SK-N-SH treated with all-trans-retinoic acid at 6 μM for 48 hours (cell line): Measurements from ENCODE around the gene SOD1.
"Not testable (repeated sequence)": the region's sequence is repeated elsewhere in the genome, so short reads cannot be mapped to it uniquely, and the experiment has no call there.

Source experiments
- ATAC-seq: fragments of 200-7000 bp; cut with Tn5 transposase; 3 replicates; pipeline ENCODE4 v1.9.1; 2020; ENCODE audit warnings: mild to moderate bottlenecking, moderate library complexity
- BACH2 ChIP-seq: fragments of 250-450 bp; sonication (Bioruptor Pico); IDR thresholded peaks from 2 replicates; pipeline ENCODE4 v1.9.0; 2021; ENCODE audit warnings: mild to moderate bottlenecking, borderline replicate concordance
- ESRRG ChIP-seq: fragments of 250-450 bp; sonication (Bioruptor Pico); IDR thresholded peaks from 2 replicates; pipeline ENCODE4 v1.6.1; 2021; ENCODE audit warnings: mild to moderate bottlenecking
- ISL1 ChIP-seq: fragments of 250-450 bp; sonication (Bioruptor Pico); IDR thresholded peaks from 2 replicates; pipeline ENCODE4 v2.1.2; 2022; ENCODE audit warnings: mild to moderate bottlenecking, moderate library complexity
- OSR1 ChIP-seq: fragments of 250-450 bp; sonication (Bioruptor Pico); IDR thresholded peaks from 2 replicates; pipeline ENCODE4 v1.8.0; 2022; ENCODE audit warnings: moderate library complexity, mild to moderate bottlenecking, inconsistent platforms
- PPARA ChIP-seq: fragments of 250-450 bp; sonication (Bioruptor Pico); IDR thresholded peaks from 2 replicates; pipeline ENCODE4 v1.5.0; 2020; ENCODE audit warnings: mild to moderate bottlenecking, borderline replicate concordance
- SNAI2 ChIP-seq: fragments of 250-450 bp; sonication (Bioruptor Pico); IDR thresholded peaks from 2 replicates; pipeline ENCODE4 v1.5.0; 2020; ENCODE audit warnings: mild to moderate bottlenecking, moderate library complexity
- TCF4 ChIP-seq: fragments of 250-450 bp; sonication (Bioruptor Pico); IDR thresholded peaks from 2 replicates; pipeline ENCODE4 v1.8.0; 2021; ENCODE audit warnings: mild to moderate bottlenecking, moderate library complexity, borderline replicate concordance
- TOX ChIP-seq: fragments of 250-450 bp; sonication (Bioruptor Pico); IDR thresholded peaks from 2 replicates; pipeline ENCODE4 v1.8.0; 2021; ENCODE audit warnings: mild to moderate bottlenecking, moderate library complexity, borderline replicate concordance
- ZFP3 ChIP-seq: fragments of 250-450 bp; sonication (Bioruptor Pico); IDR thresholded peaks from 2 replicates; pipeline ENCODE4 v1.5.0; 2020; ENCODE audit warnings: mild to moderate bottlenecking, moderate library complexity
- ZFP30 ChIP-seq: fragments of 450-650 bp; formaldehyde crosslinking; IDR thresholded peaks from 2 replicates; pipeline ENCODE4 v1.5.0; 2022; ENCODE audit warnings: mild to moderate bottlenecking, moderate library complexity
- ZNF565 ChIP-seq: fragments of 450-650 bp; formaldehyde crosslinking; conservative IDR thresholded peaks from 2 replicates; pipeline ENCODE4 v1.5.0; 2020; ENCODE audit warnings: low read depth, mild to moderate bottlenecking, moderate library complexity
- ZNF70 ChIP-seq: fragments of 450-650 bp; formaldehyde crosslinking; IDR thresholded peaks from 2 replicates; pipeline ENCODE4 v1.5.0; 2020; ENCODE audit warnings: mild to moderate bottlenecking, moderate library complexity
- ZNF8 ChIP-seq: fragments of 450-650 bp; formaldehyde crosslinking; IDR thresholded peaks from 2 replicates; pipeline ENCODE4 v1.5.0; 2020; ENCODE audit warnings: mild to moderate bottlenecking, moderate library complexity
- TF ChIP-seq, protein P1 (sequence below): fragments of 250-450 bp; sonication (Bioruptor Pico); IDR thresholded peaks from 2 replicates; pipeline ENCODE4 v1.8.0; 2020; ENCODE audit warnings: mild to moderate bottlenecking, moderate library complexity, borderline replicate concordance
- TF ChIP-seq, protein P2 (sequence below): fragments of 250-450 bp; sonication (Bioruptor Pico); IDR thresholded peaks from 2 replicates; pipeline ENCODE4 v1.5.1; 2021; ENCODE audit warnings: mild to moderate bottlenecking, moderate library complexity
- TF ChIP-seq, protein P3 (sequence below): fragments of 250-450 bp; sonication (Bioruptor Pico); IDR thresholded peaks from 2 replicates; pipeline ENCODE4 v1.5.0; 2020; ENCODE audit warnings: mild to moderate bottlenecking, moderate library complexity
- TF ChIP-seq, protein P4 (sequence below): fragments of 250-450 bp; sonication (Bioruptor Pico); IDR thresholded peaks from 2 replicates; pipeline ENCODE4 v1.8.0; 2021; ENCODE audit warnings: low read depth, mild to moderate bottlenecking, moderate library complexity, borderline replicate concordance
- TF ChIP-seq, protein P5 (sequence below): fragments of 250-450 bp; sonication (Bioruptor Pico); IDR thresholded peaks from 2 replicates; pipeline ENCODE4 v1.5.1; 2020; ENCODE audit warnings: low read depth, mild to moderate bottlenecking, moderate library complexity

Gene SOD1

DNA sequence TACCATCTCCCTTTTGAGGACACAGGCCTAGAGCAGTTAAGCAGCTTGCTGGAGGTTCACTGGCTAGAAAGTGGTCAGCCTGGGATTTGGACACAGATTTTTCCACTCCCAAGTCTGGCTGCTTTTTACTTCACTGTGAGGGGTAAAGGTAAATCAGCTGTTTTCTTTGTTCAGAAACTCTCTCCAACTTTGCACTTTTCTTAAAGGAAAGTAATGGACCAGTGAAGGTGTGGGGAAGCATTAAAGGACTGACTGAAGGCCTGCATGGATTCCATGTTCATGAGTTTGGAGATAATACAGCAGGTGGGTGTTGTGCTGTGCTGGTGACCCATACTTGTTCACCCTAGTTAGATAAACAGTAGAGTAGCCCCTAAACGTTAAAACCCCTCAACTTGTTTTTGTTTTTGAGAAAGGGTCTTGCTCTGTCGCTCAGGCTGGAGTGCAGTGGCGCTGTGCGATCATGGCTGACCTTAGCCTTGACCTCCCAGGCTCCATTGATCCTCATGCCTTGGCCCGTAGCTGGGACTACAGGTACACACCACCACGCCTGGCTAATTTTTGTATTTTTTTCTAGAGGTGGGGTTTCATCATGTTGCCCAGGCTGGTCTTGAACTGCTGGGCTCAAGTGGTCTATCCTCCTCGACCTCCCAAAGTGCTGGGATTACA, 4.2 kb downstream of the SOD1 start (continued):
- TF ChIP-seq, protein P1, sequence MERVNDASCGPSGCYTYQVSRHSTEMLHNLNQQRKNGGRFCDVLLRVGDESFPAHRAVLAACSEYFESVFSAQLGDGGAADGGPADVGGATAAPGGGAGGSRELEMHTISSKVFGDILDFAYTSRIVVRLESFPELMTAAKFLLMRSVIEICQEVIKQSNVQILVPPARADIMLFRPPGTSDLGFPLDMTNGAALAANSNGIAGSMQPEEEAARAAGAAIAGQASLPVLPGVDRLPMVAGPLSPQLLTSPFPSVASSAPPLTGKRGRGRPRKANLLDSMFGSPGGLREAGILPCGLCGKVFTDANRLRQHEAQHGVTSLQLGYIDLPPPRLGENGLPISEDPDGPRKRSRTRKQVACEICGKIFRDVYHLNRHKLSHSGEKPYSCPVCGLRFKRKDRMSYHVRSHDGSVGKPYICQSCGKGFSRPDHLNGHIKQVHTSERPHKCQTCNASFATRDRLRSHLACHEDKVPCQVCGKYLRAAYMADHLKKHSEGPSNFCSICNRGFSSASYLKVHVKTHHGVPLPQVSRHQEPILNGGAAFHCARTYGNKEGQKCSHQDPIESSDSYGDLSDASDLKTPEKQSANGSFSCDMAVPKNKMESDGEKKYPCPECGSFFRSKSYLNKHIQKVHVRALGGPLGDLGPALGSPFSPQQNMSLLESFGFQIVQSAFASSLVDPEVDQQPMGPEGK, result no peak
- no peak for TF ChIP-seq ZNF70 (CRISPR knock-in tag)
- no peak for TF ChIP-seq TOX (CRISPR knock-in tag)
- no peak for TF ChIP-seq BACH2 (CRISPR knock-in tag)
- TF ChIP-seq TCF4 (CRISPR knock-in tag), result no peak

DNA sequence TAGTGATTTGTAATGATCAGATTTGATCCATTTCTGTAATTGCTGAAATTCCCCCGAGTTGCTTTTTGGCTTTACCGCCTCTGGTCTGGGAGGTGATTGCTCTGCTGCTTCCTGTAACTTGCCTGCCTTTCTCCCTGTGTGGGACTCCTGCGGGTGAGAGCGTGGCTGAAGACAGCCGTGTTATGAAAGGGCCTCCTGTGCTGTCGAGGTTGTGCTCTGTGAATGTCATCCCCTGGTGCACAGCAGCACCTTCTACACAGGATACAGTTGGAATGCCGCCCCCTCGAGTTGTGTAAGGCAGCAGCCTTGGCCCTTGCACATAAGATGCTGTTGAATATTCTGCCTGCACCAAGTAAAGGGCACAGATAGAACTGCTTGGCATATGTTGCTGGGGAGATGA, 5.9 kb downstream of the SOD1 start:
- peak; percentile 84 for TF ChIP-seq ZNF70 (CRISPR knock-in tag)
- TF ChIP-seq, protein P2, sequence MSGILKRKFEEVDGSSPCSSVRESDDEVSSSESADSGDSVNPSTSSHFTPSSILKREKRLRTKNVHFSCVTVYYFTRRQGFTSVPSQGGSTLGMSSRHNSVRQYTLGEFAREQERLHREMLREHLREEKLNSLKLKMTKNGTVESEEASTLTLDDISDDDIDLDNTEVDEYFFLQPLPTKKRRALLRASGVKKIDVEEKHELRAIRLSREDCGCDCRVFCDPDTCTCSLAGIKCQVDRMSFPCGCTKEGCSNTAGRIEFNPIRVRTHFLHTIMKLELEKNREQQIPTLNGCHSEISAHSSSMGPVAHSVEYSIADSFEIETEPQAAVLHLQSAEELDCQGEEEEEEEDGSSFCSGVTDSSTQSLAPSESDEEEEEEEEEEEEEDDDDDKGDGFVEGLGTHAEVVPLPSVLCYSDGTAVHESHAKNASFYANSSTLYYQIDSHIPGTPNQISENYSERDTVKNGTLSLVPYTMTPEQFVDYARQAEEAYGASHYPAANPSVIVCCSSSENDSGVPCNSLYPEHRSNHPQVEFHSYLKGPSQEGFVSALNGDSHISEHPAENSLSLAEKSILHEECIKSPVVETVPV (CRISPR knock-in tag), result no peak
- ATAC-seq, result peak; percentile 38

DNA sequence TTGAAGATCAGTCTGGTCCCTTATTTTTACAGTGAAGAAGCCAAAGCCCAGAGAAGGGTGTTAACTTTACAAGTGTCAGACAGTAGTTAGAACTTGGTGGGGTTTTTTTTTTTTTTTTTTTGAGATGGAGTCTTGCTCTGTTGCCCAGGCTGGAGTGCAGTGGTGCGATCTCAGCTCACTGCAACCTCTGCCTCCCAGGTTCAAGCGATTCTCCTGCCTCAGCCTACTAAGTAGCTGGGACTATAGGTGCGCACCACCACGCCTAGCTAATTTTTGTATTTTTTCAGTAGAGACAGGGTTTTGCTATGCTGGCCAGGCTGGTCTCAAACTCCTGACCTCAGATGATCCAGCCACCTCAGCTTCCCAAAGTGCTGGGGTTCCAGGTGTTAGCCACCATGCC, 6.4 kb downstream of the SOD1 start:
- ATAC-seq, result not testable (repeated sequence)

DNA sequence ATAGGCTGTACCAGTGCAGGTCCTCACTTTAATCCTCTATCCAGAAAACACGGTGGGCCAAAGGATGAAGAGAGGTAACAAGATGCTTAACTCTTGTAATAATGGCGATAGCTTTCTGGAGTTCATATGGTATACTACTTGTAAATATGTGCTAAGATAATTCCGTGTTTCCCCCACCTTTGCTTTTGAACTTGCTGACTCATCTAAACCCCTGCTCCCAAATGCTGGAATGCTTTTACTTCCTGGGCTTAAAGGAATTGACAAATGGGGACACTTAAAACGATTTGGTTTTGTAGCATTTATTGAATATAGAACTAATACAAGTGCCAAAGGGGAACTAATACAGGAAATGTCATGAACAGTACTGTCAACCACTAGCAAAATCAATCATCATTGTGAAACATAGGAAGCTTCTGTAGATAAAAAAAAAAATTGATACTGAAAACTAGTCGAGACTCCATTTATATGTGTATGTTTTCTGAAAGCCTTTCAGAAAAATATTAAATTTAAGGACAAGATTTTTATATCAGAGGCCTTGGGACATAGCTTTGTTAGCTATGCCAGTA, 7.0 kb downstream of the SOD1 start:
- ATAC-seq, result no peak
- TF ChIP-seq ZFP30 (CRISPR knock-in tag) (no peak), ESRRG (no peak), BACH2 (CRISPR knock-in tag) (no peak), ISL1 (CRISPR knock-in tag) (no peak), TCF4 (CRISPR knock-in tag) (no peak), PPARA (CRISPR knock-in tag) (no peak), ZFP3 (CRISPR knock-in tag) (no peak)
- TF ChIP-seq, protein P3, sequence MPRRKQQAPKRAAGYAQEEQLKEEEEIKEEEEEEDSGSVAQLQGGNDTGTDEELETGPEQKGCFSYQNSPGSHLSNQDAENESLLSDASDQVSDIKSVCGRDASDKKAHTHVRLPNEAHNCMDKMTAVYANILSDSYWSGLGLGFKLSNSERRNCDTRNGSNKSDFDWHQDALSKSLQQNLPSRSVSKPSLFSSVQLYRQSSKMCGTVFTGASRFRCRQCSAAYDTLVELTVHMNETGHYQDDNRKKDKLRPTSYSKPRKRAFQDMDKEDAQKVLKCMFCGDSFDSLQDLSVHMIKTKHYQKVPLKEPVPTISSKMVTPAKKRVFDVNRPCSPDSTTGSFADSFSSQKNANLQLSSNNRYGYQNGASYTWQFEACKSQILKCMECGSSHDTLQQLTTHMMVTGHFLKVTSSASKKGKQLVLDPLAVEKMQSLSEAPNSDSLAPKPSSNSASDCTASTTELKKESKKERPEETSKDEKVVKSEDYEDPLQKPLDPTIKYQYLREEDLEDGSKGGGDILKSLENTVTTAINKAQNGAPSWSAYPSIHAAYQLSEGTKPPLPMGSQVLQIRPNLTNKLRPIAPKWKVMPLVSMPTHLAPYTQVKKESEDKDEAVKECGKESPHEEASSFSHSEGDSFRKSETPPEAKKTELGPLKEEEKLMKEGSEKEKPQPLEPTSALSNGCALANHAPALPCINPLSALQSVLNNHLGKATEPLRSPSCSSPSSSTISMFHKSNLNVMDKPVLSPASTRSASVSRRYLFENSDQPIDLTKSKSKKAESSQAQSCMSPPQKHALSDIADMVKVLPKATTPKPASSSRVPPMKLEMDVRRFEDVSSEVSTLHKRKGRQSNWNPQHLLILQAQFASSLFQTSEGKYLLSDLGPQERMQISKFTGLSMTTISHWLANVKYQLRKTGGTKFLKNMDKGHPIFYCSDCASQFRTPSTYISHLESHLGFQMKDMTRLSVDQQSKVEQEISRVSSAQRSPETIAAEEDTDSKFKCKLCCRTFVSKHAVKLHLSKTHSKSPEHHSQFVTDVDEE (CRISPR knock-in tag), result no peak
- TF ChIP-seq, protein P4, sequence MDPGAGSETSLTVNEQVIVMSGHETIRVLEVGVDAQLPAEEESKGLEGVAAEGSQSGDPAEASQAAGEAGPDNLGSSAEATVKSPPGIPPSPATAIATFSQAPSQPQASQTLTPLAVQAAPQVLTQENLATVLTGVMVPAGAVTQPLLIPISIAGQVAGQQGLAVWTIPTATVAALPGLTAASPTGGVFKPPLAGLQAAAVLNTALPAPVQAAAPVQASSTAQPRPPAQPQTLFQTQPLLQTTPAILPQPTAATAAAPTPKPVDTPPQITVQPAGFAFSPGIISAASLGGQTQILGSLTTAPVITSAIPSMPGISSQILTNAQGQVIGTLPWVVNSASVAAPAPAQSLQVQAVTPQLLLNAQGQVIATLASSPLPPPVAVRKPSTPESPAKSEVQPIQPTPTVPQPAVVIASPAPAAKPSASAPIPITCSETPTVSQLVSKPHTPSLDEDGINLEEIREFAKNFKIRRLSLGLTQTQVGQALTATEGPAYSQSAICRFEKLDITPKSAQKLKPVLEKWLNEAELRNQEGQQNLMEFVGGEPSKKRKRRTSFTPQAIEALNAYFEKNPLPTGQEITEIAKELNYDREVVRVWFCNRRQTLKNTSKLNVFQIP (CRISPR knock-in tag), result no peak
- TF ChIP-seq, protein P2 (CRISPR knock-in tag), result no peak
- TF ChIP-seq, all 23 proteins: peak for 0

DNA sequence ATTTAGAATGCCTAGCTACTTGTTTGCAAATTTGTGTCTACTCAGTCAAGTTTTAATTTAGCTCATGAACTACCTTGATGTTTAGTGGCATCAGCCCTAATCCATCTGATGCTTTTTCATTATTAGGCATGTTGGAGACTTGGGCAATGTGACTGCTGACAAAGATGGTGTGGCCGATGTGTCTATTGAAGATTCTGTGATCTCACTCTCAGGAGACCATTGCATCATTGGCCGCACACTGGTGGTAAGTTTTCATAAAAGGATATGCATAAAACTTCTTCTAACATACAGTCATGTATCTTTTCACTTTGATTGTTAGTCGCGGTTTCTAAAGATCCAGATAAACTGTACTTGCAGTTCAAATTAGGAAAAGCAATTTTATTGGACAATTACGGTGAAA, 7.6 kb downstream of the SOD1 start:
- ATAC-seq, result no peak
- TF ChIP-seq PPARA (CRISPR knock-in tag) (no peak), ZNF565 (CRISPR knock-in tag) (no peak), BACH2 (CRISPR knock-in tag) (no peak), ZNF70 (CRISPR knock-in tag) (no peak), ZFP3 (CRISPR knock-in tag) (no peak), TCF4 (CRISPR knock-in tag) (no peak), ZFP30 (CRISPR knock-in tag) (no peak), SNAI2 (CRISPR knock-in tag) (no peak), ISL1 (CRISPR knock-in tag) (no peak), ESRRG (no peak), ZNF8 (CRISPR knock-in tag) (no peak), OSR1 (CRISPR knock-in tag) (no peak)
- TF ChIP-seq, protein P3 (CRISPR knock-in tag), result no peak
- TF ChIP-seq, protein P5, sequence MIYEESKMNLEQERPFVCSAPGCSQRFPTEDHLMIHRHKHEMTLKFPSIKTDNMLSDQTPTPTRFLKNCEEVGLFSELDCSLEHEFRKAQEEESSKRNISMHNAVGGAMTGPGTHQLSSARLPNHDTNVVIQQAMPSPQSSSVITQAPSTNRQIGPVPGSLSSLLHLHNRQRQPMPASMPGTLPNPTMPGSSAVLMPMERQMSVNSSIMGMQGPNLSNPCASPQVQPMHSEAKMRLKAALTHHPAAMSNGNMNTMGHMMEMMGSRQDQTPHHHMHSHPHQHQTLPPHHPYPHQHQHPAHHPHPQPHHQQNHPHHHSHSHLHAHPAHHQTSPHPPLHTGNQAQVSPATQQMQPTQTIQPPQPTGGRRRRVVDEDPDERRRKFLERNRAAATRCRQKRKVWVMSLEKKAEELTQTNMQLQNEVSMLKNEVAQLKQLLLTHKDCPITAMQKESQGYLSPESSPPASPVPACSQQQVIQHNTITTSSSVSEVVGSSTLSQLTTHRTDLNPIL (CRISPR knock-in tag), result no peak
